SKM-1 (cell line): ENCODE data around the gene ISOC2.
"Not testable (repeated sequence)": the region's sequence is repeated elsewhere in the genome, so short reads cannot be mapped to it uniquely, and the experiment has no call there.

Experiments
- DNase-seq: peaks from one replicate; lab custom pipeline; 2025; ENCODE audit not compliant: unreplicated experiment; lab: John Stamatoyannopoulos, UW

ISOC2 gene, protein sequence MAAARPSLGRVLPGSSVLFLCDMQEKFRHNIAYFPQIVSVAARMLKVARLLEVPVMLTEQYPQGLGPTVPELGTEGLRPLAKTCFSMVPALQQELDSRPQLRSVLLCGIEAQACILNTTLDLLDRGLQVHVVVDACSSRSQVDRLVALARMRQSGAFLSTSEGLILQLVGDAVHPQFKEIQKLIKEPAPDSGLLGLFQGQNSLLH

DNA sequence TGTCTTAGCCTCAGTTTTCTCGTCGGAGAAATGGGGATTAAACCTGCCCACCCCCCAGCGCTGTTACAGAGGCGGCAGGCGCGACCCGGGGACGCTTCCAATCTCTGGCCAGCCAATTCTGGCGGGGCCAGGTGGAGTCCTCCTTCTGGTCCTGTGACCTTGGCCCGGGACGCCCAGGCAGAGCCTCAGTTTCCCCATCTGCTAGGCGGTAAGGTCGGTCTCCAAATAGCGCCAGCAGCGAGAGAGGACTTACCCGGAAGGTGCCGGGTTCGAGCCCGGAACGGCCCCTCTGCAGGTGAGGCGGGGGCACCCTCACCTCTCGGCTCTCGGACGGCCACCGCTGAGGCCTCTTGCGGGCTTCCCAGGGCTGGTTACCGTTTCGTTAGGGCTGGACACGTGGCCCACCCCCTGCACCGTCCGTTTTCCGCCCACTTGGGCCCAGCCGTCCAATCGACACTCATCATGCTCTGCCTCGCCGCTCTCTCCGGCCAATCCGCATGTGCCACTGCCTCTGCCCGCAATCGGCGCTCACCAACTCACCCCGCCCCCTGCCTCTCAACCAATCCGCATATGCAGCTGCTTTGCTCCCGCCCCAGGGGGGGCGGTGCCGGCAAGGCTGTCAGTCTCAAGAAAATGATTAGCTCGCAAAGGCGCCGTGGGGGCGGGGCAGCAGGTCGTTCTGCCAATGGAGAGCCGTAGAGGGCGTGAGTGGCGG lies at the start of gene ISOC2:
Gene ISOC2 (minus strand): TSS at position 384 of the 715 bp plus-strand sequence. CDS start 5,156 bp downstream, outside the sequence.
- DNase-seq, result peak; percentile 83

DNA sequence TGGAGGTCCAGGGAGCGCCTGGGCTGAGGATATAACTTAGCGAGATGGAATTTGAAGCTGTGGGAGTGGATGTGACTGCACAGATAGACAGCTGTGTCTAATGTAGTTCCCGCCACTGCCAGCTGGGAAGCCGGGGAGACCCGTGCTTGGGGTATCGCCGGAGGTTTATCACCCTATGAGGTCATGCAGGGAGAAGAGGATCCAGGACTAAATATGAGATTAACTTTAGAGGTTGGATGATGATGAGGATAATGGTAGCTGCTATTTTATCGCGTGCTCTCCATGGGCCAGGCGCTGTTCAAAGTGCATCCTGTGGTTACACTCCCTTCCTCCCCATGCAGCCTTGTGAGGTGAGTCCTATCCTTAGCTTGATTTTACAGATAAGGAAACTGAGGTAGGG lies 46.7 kb upstream of the ISOC2 start:
- DNase-seq, result no peak

DNA sequence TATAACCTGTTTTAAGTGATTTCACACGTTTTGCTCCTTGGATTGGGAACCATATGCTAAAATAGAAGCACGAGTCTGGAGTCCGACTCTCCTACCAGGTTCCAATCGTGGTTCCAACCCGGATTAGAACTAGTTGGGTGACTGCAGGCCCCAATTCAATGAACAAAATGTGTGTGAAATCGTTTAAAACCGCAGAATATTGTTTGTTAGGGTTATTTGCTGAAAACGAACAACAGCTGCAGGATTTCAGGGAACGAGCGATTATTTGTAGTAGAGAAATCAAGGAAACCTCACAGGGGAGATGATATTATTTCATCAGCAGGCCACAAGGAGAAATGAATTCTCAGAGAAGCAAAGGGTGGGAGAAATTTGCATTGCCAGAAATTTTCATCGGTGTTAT lies 43.5 kb upstream of the ISOC2 start:
- DNase-seq, result no peak

DNA sequence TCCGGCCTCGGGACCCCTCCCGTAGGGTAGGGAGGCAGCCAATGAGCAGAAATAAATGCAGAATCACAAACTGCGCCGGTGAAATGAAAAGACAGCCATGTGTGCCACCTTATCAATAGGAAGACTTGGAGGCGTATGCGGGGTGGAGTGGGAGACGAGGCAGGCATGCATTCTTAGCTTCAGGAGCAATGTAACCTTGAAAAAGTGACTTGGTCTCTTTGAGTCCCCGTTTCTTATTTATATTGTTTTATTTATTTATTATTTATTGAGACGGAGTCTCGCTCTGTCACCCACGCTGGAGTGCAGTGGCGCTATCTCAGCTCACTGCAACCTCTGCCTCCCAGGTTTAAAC lies 42.8 kb upstream of the ISOC2 start:
- no peak for DNase-seq

DNA sequence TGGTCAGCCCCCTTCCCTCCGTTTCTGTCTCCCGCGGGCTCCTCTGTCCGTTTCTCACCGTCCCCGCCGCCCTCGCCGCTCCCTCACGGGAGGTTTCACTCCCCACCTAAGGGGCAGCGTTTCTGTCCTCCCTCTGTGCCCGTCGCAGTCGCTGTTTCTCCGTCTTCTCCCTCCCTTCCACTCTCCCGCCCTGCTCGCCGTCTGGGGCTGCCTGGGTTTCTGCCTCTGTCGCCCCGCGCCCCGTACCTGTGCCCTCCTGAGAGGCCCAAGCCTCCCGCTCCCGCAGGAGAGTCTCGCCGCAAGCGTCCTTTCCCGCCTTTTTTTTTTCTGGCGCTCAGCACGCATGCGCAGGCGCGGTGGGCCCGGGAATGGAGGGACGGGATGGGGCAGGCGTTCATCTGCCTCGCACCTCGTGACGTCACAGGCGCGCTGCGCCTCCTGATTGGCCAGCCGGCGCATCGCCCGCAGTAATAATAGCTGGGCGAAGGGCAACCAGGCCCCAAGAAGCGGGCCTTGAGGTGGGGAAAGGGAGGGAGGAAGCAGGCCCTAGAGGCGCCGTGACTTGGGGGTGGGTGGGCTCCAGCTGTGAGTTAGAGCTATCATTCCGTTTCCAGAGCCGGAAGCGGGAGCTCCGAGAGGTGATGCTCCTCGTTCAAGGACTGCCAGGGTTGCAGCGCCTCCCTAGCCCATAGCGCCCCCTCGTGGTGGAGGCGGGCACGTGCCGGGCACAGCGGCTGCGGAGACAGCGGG lies 42.2 kb upstream of the ISOC2 start:
- peak; percentile 31 for DNase-seq

DNA sequence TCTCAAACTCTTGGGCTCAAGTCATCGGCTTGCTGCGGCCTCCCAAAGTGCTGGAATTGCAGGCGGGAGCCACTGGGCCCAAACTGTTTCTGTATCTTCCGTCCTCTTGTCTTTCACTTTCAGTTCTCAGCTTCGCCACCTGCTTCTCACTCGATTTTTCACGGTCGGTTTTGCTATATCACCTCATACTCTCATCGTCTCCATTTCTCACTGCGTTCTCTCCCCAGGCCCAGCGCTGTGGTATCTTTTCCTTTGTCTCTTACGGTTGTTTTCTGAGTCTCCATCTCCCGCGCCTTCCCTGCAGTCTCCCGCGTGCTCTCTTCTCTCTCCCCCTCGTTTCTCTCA lies 41.7 kb upstream of the ISOC2 start:
- no peak for DNase-seq

DNA sequence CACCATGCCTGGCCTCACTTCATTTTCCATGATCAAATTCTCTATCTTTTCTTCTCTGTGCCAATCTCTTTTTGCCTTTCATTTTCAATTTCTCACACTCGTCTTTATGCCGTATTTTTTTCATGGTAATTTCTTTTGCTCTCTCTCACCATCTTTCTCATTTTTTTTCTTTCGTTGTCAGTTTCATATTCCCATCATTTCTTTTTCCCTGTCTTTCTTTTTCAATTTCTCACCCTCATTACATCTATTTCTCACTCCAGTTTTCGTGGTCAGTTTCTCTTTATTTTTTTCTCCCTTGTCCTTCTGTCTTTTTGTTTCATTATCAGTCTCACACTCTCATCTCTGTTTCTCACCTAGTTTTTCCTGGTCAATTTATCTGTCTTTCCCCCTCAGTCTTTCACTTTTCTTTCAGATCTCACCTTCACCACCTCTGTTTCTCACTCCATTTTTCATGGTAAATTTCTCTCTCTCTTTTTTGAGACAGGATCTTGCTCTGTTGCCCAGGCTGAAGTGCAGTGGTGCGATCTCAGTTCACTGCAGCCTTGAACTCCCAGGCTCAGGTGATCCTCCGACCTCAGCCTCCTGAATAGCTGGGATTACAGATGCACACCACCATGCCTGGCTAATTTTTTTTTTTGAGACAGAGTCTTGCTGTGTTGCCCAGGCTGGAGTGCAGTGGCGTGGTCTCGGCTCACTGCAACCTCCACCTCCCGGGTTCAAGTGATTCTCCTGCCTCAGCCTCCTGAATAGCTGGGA lies 40.9 kb upstream of the ISOC2 start:
- DNase-seq, result no peak

DNA sequence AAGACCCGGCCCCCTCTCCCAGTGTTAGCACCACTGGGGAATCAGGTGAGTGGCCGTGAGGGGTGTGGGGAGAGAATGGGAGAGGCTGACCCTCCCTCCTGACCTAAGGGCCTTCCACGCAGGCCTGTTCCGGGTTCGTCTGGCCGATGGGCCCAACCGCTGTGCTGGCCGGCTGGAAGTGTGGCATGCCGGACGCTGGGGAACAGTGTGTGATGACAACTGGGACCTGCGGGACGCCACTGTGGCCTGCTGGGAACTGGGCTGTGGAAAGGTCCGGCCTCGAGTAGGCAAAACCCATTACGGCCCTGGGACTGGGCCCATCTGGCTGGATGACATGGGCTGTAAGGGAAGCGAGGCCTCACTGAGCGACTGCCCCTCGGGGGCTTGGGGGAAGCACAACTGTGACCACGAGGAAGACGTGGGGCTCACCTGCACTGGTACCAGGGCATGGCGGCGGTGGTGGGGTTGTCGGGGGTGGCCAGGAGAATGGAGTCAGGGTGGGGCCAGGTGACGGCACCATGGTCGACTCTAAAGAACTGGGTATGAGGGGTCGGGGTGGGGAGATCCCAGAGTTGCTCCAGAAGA lies 39.0 kb upstream of the ISOC2 start:
- DNase-seq, result no peak

DNA sequence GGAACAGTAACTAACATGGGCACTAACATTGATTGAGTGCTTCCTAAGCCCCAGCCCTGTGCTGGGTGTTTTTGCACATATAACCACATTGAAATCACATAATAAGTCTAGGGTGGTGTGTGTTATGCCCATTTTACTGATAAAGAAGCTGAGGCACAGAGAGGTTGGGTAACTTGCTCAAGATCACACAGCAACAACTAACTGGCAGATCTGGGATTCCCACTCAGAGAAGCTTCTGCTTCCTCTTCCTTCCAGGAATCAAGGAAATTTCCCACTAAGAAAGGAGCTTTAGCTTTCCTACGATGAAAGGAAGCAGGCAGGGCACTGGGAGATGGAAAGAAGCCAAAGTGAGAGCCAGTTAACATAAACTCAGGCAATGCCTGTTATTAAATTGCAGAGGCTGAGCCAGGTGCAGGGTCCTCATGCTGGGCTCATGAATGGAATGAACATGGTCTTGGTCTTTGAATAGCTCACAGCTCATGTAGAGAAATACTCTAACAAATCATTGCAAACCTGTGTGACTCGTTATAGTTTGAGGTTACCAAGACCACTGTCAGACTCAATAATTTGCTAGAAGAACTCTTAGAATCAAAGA lies 36.9 kb upstream of the ISOC2 start:
- no peak for DNase-seq

DNA sequence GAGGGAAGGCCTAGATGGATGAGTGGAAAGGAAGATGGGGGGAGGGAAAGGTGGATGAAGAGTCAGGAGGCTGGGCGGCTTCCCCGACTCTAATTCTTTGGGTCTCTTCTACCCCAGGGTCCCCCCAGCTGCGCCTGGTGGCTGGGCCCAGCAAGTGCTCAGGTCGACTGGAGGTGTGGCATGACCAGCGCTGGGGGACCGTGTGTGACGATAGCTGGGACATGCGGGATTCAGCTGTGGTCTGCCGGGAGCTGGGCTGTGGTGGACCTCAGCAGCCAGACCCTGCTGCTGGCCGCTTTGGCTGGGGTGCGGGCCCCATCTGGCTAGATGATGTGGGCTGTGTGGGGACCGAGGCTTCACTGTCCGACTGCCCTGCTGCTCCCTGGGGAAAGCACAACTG lies 36.3 kb upstream of the ISOC2 start:
- DNase-seq, result no peak

DNA sequence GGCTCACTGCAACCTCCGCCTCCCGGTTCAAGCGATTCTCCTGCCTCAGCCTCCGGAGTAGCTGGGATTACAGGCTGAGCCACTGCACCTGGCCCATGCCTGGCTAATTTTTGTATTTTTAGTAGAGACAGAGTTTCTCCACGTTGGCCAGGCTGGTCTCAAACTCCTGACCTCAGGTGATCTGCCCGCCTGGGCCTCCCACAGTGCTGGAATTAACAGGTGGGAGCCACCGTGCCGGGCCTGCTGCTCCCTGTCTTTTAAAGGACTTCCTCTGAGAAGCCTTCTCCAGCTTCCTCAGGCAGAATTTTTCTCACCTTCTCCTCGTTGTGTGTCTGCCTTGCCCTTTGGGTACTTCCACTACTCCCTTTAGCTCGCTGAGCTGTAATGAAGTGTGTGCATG lies 35.4 kb upstream of the ISOC2 start:
- DNase-seq, result not testable (repeated sequence)

DNA sequence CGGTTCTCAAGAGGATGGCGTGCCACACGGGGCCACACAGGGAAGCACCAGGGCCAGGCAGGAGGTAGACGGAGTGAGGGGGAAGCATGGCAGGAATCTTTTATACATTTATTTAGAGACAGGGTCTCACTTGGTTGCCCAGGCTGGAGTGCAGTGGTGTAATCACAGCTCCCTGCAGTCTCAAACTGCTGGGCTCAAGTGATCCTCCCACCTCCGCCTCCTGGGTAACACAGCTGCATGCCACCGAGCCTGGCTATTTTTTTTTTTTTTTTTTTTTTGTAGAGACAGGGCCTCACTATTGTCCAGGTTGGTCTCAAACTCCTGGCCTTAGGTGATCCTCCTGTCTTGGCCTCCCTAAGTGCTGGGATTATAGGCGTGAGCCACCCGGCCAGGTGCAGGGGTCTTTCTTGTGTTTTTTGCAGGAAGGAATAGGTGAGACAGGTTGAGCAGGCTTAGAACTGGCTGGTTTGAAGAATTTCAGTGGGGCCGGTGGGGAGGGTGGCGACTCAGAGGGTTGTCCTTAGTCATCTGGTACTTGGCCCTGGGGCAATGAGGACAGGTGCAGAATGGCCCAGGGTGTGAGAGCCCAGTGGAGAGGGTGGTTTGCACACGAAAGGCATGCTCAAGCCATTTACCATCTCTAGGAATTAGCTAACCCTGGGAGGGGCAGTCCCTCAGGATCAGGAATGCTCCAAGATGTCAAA lies 34.4 kb upstream of the ISOC2 start:
- no peak for DNase-seq

DNA sequence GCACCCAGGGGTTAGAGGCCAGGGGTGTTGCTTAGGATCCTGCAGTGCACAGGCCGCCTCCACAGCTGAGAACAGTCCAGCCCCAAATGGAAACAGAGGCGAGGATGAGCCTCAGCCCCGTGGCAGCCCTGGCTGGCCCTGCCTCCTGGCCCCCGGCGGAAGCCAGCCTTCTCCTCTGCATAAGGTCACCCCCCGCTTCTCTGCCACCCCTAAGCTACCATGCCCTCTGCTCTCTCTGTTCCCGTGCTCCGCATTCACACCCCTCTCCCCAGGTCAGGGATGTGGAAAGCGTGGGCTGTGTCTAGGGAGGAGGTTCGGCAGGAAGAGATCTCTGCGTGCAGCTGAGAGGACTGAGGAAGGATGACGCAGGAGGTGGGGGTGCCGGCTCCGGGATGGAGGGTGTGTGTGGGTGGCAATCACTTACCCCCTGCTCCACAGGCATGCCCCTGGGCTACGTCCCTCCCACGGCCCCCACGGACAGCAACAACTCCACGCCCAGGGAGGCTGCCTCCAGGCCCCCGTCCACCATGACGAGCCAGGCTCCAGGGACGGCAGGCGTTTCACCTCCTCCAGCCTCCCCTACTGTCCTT lies 32.8 kb upstream of the ISOC2 start:
- DNase-seq, result no peak

DNA sequence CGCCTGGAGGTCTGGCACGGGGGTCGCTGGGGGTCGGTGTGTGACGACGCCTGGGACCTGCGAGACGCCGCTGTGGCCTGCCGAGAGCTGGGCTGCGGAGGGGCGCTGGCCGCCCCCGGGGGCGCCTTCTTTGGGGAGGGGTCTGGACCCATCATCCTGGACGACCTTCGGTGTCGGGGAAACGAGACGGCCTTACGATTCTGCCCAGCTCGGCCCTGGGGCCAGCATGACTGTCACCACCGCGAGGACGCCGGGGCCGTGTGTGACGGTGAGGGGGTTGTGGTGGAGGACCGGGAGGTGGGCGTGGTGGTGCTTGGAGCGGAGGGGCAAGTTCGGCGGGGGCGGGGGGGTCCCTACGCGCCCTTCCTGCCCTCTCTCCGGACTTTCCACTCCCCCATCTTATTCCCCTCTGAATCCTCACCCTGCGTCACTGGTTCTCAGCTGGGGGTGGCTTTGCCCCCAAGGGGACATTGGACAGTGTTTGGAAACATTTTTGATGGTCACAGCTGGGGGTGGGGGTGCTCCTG lies 32.3 kb upstream of the ISOC2 start:
- DNase-seq, result no peak

DNA sequence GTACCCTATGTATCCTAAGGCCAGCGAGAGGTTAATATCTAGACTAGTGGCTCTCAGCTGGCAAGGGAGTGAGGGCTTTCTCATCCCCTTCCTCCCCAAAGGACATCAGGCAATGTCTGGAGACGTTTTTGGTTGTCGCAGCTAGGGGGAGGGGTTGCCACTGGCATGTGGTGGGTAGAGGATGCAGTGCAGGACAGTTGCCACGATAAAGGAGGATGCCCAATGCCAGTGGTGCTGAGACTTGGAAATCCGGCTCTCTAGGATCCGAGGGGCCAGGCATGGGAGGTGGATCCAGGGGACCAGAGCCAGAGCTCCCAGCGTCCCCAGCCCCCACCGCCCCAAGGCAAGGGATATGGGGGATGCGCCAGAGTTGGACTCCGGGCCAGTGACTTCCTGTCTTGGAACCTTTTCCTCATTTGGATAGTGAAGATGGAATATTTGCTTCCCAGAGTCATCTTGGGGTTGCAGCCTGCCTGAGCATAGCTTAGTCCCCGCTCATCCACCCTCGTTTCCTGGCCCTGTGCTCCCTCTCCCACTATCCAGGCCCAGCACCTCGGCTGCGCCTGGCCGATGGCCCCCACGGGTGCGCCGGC lies 31.7 kb upstream of the ISOC2 start:
- DNase-seq, result no peak

DNA sequence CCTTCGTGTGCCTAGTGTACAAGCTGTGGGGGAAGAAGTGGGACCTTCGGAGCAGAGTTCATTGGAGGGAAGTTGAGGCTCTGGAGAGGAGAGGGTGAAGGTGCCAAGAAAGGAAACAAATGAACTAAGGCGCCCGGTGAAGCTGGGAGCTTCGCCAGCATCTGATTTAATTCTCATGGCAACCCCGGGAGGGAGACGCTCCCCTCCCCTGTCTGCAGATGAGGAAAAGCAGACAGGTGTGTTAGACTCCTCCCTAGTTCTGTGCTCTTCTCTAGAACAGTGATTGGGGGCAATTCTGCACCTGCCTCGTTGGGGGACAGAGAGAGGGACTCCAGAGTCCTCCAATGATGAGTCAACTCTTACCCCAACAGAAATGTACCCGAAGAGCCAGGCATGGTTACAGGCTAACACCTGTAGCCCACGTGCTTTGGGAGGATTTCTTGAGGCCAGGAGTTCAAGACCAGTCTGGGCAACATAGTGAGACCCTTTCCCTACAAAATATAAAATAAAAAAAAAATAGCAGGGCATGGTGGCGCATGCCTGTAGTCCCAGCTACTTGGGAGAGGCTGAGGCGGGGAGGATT lies 31.0 kb upstream of the ISOC2 start:
- no peak for DNase-seq

DNA sequence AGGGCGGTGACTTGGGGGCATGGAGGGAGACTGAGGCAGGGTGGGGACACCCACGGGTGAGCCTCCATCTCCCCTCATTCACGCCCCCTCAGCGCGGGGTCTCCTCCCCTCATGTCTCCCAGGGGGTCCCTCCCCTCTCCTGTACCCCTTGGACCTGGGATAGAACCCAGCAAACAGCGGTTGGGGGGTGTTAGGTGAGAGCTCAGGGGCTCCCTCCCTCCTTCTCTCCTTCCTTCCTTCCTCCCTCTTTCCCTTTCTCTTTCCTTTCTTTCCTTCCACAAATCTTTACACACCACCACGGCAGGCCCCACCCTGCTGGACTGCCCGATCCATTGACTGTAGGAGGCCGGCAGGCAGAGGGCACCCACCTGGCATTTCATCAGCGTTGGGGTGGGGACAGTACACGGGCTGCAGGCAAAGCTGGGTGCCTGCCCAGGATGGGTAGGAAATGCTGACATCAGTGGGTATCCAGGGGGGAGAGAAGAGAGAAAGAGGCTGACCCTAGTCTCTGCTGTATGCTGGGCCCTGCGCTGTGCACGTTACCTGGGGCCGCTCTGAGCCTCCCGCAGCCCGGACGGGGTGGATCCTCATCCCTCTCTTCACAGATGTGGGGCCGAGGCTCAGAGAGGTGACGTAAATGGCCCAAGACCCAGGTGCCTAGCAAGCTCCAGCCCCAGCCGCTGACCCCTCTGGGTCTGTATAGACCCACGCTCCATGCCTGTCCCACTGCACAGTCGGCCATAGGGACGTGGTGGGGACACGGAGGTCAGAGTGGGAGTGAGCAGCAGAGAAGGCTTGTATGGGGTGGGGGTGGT lies 30.3 kb upstream of the ISOC2 start:
- DNase-seq, result no peak
